Midbrain (tissue), 1 donor: ENCODE results near the gene KLK12.

Experiments
- DNase-seq: peaks from one replicate; lab custom pipeline; 2025; lab: John Stamatoyannopoulos, UW

The KLK12 gene, protein sequence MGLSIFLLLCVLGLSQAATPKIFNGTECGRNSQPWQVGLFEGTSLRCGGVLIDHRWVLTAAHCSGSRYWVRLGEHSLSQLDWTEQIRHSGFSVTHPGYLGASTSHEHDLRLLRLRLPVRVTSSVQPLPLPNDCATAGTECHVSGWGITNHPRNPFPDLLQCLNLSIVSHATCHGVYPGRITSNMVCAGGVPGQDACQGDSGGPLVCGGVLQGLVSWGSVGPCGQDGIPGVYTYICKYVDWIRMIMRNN

DNA sequence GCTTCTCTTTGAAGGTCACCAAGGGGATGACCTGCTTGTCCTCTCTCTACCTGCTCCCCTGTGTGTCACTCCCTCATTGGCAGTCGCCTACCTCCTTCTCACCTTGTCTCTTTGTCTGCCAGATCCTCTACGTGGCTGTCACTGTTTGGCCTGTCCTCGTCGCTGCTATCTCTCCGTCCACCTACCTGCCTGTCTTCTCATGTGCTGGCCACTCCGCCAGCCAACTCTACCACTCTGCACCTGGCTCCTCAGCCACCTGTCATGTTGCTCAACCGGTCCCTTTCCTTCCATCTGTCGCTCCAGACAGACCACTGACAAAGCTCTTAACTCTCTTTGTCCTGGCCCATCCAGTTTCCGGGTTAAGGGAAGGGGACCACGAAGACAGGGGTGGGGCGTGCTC is at the start of gene KLK12:
TSS of gene KLK12 (minus strand) at position 299 of the 400 bp plus-strand sequence. CDS start 381 bp downstream, outside the sequence.
- no peak for DNase-seq

DNA sequence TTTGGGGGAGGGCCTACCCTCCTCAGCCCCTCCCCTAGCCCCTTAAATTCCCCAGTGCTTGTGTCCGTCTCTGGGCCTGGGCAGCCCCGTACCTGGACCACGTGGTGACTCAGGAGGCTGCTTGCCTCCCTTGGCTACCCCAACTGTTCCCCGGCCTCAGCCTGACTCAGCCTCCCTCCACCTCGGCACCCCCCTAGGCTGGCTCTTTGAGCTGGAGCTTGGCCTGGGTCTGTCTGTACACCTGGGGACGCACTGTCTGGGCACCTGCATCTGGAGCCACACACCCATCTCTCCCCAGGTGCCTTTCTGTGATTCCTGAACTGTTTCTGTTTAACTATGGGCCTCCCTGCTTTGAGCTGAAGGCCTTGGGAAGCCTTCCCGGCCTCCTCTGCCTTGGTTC is 49.7 kb upstream of the KLK12 start:
- no peak for DNase-seq

DNA sequence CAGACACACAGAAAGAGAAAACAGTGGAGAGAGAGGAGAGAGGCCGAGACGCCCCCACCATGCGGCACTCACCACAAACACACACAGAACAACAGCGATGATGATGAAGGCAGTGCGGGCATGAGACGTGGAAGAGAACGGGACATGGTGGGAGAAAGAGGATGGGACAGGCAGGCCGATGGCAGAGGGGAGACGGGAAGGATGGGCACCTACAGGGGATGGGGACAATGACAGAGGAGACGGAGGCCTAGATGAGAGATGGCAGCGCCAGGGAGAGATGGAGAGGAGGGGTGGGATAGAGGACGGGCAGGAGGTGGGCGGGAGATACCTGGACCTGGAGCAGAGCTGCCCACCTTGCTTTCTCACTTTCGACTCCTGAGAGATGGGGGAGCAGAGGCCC is 49.0 kb upstream of the KLK12 start:
- no peak for DNase-seq

DNA sequence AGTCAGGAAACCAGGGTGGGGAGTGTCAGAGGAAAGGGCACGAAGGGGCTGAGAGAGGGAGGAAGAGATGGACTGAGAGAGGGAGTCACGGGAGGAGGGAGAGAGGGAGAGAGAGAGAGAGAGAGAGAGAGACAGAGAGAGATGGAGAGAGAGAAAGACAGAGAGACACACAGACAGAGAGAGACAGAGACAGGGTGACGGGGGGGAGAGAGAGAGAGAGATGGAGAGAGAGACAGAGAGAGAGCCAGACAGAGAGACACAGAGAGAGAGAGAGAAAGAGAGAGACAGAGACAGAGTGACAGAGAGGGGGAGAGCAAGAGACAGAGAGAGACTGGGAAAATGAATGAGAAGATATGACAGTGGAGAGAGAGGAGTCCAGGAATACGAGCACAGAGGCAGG is 48.4 kb upstream of the KLK12 start:
- no peak for DNase-seq

DNA sequence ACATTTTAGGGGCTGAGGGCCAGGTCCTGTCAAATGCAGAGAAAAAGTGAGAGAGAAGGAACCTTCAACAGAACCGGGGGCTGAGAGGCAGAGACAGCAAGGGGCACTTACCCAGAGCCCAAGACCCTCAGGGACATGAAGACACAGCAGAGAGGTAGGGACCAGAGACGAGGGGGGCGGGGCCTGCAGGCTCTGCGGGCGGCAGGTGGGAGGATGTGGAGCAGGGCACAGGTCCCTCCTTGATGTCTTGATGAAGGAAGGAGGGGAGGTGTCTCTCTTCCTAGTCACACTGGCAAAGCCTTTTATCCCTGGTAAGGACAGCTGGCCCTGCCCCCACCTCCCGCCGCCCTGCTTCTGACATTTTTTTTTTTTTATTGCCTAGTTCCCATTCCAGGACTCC is 47.8 kb upstream of the KLK12 start, which contains the start of gene KLK14:
TSS of gene KLK14 (minus strand) at position 277 of the 400 bp plus-strand sequence. CDS start at position 4, 273 bp downstream.
- no peak for DNase-seq

DNA sequence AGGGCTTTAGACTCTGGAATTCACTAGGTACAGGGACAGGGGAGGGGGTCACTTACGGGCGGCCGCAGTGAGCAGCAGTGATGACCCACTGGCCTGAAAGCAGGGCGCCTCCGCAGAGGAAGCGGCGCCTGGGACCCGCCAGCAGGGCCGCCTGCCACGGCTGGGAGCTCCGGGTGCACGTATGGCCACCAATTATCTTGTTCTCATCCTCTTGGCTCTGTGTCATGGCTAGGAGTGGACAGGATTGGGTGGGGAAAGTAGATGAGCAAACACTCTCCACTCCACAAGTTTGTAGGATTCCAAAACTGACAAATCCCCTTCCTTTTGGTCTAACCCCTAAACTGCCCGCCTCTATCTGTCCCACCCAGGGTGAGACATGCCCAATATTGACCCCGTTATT is 46.7 kb upstream of the KLK12 start:
- DNase-seq: no peak

DNA sequence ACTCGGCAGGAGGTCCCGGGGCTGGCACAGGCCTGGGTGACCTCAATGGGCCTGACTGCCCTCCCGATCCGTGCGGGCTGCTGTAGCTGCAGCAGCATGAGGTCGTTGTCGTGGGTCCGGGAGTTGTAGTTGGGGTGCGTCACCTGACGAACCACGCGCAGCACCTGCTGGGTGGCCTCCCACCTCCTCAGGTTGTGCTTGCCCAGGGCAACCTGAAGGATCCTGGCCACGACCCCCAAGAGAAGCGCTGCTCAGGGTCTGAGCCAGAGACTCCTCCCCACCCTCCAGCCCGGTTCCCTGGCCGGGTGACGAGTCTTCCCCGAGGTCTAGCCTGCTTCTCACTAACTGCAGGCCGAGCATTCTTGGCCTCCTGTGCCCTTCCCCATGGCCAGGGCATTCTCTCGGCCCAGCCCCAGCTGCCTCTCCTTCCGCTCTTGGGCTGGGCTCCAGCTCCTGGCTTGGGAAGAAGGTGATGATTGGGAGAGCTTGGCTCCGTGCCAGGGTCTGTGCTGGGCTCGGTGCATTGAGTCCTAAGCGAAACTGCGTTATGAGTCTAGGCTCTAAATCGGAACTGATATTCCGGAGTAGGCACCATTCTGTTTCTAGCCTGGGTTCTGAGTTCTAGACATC is 44.8 kb upstream of the KLK12 start:
- DNase-seq: no peak

DNA sequence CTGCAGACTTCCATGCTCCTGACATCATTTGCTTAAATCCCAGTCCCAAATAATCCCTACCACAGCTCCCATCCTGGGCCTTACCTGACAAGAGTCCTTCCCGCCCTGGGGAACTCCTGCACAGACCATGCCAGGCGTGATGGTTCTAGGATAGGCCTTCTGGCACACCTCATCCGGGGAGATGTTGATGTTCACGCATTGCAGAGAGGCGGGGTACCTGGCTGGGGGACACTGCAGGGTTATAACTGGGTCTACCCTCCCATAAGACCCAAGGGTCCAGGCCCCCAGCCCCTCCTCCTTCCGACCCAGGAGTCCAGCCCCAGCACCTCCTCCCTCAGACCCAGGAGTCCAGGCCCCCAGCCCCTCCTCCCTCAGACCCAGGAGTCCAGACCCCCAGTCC is 43.9 kb upstream of the KLK12 start:
- DNase-seq: no peak

DNA sequence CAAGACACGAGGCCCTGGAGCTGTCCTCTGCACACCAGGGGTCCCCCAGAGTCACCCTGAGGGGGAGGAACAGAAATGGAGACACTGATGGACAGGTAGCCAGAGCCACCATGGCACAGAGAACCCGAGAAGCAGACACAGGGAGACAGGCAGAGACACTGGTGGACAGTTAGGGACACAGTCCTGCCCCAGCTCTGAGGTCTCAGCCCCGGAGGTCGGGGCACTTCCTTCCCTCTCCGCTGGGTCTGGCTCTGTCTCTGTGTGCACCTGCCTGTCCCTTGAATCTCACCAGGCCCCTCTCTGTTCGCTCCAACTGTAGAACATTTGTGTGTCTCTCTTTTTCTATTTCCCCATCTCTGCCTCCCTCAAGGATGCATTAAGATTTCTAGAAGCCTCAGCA is 43.3 kb upstream of the KLK12 start:
- DNase-seq: no peak

DNA sequence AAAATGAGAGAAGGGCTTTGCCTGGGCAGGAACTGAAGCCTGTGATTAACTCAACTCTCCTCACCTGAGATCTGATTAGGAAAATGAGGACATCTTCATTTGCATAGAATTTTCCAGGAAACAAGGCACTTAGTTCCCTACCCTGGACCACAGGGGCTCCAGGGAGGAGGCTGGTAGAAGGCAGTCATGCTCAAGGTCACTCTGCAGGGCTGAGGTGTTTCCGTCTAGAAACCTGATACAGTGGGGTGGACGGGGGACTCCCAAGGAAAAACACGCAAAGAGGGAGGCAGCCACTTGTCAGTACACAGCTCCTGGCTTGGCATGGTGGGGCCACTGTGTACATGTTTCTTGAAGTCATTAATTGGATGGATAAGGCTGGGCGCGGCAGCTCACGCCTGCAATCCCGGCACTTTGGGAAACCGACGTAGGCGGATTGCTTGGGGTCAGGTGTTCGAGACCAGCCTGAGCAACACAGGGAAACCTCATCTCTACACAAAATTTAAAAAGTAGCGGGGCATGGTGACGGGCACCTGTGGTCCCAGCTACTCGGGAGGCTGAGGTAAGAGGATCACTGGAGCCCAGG is 41.9 kb upstream of the KLK12 start:
- no peak for DNase-seq

DNA sequence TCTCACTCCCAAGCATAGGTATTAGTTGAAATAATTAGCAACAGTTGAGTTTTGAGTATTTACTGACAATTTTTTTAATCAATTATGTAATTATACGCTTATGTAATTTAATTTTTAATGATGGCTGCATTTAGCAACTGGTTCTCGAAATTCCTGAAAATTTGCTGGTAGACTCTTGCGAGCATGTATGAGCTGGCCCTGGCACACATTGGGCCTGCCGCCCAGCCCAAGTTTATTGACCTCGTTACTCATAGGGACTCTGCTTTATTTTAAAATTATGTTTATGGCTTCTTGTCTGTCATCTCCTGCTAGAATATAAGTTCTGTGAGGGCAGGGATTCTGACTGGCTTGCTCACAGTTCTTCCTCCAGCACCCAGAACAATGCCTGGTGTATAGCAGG is 41.2 kb upstream of the KLK12 start:
- DNase-seq: no peak

DNA sequence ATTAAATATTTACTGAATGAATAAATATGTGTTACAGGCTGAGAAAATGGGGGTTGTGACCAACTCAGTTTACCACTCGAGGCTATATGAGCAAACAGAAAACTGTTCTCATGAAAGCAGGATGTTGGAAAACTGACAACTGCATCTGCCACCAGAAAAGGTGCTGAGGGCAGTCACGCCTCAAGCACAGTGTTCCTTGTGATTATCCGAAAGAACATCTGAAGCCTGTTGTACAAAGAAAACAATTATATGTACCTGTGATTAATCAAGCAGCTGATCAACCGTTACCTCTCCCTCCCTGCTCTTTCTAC is 36.2 kb upstream of the KLK12 start:
- DNase-seq: no peak

DNA sequence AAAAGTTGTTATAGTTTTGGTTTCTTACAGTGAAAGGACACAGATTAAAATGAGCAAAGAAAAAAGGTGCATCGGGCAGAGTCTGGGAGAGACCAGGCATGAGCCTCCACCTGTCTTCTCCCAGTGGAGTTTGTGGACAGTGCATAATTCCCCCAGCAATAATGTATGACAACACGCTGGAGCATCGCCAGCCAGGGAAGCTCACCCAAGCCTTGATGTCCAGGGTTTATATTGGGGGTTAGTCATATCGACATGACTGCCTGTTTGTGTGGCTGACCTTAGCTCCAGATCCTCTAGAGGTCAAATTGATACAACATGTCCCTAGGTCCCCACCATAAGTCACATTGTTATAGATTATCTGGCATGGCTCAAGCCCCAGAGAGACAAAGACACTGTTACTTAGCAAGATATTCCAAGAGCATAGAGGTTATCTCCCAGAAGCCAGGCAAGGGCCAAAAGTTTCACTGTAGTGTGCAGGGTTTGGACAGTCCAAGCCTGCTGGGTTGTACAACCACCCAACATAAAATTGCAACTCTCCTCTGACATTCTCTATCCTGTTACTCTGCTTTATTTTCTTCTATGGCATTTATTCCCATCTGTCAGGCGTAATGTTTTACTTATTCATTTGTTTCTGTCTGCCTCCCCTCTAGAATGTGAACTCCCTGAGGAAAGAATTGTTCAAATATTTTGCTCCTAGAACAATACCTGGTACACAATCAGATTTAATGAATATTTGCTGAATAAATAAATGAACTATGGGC is 35.7 kb upstream of the KLK12 start:
- no peak for DNase-seq

DNA sequence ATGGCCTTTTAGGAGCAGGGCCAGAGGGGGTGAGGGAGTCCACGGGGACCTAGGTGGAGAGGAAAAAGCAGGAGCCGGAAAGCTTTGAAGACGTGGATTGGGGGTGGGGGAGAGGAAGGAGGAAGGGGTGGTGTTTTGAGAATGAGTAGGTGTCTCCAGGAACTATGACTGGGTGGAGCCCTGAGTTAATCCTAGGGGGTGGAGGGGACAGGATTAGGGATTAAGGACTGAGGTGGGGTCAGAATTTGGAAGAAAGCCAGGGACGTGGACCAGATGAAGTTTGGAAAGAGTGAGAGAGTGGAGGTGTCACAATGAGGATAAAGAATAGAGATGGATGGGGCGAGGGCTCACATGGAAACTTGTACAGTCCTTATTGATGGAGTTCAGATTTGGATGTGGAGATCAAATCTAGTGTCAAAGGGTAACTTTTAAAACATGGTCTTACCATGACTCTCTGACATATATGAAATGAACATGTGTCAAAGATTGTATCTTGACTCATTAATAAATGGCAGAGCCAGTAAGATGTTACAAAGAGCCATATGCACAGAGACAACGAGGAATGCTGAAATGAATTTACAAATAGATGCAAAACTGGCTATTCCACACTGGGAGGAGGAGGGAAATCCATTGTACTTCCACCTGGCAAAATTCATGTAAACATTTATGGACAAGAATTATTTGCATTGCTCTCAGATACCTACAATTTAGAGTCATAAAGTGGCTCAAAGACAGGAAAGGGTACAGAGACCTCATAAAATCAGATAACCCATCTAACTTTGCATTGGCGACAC is 31.8 kb upstream of the KLK12 start:
- DNase-seq: no peak

DNA sequence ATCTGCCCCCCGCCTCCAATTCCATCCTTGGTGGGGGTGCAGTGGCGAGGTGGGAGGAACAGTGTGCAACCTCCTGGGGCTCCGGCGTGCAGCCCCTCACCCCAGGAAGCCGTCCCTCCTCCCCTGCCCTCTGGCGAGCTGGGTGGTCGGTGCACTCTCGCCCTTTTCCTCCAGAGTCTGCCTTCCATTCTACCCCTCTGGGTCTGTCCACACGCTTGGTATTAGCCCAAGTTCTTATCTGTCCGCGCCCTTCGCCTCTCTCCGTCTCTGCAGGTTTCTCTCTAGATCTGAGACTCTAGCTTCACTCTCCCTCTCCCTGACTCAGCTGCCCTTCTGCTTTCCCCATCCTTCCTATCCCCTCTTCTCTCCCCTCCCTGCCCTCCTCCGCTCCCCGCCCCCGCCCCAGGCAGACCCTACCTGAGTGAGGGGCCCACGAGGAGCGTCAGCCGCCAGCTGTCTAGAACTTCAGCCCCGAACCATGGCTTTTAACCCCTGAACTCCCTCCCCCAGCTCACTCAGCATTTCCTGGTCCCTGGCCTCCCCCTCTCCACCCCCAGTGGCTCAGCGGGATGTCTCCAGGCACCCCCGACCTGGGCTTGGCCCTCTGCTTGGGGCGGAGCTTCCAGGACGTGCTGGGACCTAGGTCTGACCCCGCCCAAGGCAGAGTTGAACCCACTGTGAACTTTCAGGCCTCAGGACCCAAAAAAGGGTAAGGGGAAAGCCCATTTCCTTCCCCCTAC is 30.6 kb upstream of the KLK12 start:
- no peak for DNase-seq

DNA sequence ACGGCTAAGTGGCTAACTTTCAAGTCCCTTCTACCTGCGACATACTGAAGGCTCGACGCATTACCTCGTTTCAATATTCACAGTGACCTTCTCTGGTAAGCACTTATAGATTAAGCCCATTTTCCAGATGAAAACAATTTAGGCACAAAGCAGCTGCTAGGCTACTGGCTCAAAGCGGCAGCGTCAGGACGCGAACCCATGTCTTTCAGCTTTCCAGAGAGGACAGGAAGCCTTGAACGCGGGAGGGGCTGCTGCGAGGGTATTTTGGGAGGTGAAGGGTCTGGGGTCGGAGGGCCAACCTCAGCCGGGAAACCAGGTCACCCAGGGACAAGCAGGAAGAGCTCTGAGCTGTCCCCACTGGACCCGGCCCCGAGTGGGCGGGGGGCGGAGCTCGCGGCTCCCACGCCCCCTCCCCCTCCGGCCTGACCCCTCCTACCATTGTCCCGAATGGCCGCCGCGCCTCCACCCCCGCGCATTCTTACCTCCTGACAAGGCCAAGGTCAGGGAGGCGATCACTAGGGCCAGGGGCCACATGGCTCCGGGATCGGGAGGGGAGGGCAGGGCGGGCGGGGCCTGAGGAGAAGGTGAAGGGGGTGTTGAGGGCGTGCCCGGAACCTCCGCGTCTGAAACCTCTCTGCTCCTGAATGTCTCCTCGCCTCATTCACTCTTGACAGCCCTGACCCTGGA is 29.9 kb upstream of the KLK12 start, which contains the start of gene KLK13:
TSS of gene KLK13 (minus strand) at position 559 of the 687 bp plus-strand sequence. CDS start at position 534, 25 bp downstream.
- no peak for DNase-seq

DNA sequence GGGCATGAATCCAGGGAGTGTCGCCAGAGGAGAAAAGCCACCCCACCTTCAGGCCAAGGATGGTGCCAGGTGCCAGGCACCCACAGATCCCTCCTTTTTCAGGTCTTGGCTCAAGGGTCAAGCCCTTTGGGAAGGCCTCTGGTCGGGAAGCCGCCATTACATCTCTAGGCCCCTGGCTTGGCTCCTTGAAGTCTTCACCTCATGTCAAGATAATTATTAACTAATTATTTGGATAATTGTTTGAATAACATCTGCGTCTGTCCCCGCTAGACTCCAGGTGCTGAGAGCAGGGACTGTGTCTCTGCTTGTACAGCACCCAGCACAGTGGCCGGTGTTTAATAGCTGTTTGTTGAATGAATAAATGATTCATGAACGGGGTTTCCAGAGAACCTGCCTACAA is 28.9 kb upstream of the KLK12 start:
- no peak for DNase-seq

DNA sequence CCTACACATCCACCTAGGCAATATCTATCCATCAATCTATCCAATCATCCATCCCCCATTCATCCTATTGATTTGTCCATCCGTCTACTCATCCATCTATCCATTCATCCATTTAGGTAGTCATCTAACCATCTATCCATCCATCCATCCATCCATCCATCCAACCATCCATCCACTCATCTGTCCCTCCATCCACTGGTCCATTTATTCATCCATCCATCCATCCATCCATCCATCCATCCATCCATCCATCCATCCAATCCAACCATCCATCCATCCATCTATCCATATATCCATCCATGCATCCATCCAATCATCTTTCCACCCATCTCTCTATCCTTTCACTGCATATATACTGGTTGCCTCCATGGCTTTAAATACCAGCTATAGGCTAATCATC is 26.2 kb upstream of the KLK12 start:
- no peak for DNase-seq

DNA sequence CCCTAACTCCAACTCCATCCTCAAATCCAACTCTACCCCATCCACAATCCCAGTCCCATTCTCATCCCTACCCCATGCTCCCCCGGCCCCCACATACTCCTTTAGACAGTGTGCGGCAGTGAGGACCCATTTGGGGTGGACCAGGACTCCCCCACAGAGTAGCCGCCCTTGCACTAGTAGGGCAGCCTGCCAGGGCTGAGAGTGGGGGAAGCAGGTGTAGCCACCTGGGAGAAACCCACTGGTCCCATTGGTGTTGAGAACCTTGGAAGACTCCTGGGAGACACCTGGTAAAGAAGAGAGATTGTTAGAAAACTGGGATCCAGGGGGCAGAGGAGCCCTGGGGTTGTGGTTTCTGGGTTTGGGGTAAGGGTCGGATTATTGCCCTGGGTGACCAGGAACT is 25.5 kb upstream of the KLK12 start:
- DNase-seq: no peak

DNA sequence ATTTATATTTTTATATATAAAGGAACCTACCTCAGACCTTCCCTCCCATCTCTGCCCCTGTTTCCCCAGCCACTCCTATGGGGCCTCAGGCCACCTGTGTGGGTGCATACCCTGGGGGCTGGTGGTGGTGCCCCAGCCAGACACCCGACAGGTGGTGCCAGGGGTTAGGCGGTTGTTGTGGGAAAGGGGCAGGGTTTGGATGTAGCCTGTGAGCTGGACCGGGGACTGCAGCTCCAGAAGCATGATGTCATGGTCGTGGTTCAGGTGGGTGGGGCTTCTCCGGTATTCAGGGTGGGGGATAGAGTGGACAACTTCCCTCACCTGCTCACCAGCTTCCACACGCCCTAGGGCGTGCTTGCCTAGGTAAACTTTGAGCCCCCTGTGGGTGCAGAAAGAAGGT is 24.9 kb upstream of the KLK12 start:
- DNase-seq: no peak

DNA sequence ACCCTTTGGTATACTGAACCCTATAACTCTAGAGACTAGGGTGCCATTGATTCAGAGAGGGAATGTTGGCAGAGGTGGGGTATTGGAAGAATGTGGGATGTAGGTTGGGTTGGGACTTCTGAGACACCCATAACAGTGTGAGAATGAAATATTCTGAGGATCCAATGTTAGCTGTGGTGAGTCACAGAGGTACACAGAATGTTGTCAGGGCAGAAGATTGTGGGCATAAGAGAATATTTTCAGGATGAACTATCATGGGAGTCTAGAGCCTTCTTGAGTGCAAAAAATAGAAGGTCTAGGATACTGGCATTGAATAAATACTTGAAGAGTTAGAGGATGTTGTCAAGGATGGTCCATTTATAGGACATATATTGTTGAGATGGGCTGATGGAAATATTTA is 21.1 kb upstream of the KLK12 start:
- no peak for DNase-seq
